ENCODE measurements around the gene HS6ST3.
"Not testable (repeated sequence)": the region's sequence is repeated elsewhere in the genome, so short reads cannot be mapped to it uniquely, and the experiment has no call there.

Gene HS6ST3

DNA sequence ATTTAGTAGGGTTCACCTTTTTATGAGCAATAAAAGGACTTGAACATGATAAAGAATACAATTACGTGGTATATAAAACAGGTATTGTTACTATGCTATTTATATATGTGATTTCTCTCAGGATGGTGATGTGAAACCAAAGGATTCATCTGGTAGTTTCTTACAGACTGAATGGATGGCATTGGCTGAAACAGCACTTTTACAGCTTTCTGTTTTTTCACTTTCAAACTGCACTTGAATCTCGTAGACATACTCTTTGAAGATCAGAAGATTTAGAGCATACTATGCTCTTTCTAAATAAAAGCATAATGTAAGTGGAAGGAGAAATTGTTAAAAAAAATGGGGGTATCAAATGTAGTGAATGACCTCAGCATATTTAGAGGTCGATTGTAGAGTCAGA is 354.8 kb downstream of the HS6ST3 start:
- no peak for DNase-seq (ENCODE audit: low read depth in 2 of 2)

DNA sequence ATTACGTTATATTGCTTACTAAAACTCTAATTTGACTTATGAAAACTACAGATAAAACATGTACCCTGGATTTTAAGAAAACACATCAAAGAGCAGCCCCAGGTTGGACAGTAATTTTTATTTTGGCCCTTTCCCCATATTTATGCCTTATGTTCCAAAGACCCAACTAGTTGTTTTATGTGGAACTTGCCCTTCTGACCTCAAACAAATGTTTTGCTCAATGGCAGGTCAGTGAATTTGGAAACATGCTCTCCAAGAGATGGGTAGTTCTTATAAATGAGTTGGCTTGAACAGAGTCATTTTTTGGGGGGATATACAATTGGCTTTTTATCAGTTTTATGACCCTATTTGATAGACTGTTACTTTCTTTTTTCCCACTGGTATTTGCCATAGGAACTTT is 360.0 kb downstream of the HS6ST3 start:
- DNase-seq (ENCODE audit: low read depth in 2 of 2), result no peak

DNA sequence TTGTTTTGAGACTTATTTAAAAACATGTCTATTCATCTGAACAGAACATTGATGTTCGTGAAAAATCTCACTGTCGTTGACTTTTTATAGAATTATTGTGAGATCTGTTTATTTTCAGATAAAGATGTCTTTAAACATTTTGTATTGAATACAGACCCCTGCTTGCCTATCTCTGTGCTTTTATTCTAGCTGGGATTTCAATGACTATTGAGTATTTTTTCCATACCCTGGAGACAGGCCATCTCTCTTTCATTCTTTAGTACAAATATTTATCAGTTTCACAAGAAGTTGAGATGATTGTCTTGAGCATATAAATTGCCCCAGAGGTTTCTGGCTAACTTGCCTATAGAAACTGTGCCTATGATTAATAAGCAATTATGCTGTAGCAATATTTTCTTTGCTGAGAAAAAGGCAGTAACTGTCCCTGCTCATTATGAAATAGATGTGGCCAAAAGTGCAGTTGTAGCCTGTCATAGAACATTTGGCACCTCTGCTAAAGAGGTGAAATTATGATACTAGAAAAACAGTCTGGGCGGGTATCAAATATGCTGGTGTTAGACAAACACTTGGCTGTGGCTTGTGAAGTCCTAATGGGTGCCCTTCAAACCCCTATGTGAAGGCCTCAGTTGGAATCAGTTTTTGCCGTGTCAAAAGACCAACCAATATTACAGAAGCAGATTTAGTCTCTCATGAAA is 360.6 kb downstream of the HS6ST3 start:
- no peak for DNase-seq (ENCODE audit: low read depth in 2 of 2)

DNA sequence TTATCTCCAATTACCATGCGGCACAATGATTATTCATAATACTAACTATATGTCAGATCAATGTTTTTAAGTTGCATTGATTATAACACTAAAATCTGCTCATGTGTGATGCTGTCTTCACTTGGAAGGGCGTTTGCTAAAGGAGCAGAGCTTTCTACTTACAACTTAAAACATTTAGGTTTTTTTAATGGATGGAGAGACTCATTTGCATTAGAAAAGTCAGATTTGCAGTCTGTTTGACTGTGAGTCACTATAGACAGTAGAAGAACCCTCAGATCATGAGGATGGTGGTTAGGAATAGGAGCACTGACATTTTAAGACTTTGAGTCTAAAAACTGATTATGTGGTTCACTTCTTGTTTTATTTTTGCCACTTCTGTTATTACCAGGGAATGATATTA is 364.6 kb downstream of the HS6ST3 start:
- DNase-seq (ENCODE audit: low read depth in 2 of 2), result no peak

DNA sequence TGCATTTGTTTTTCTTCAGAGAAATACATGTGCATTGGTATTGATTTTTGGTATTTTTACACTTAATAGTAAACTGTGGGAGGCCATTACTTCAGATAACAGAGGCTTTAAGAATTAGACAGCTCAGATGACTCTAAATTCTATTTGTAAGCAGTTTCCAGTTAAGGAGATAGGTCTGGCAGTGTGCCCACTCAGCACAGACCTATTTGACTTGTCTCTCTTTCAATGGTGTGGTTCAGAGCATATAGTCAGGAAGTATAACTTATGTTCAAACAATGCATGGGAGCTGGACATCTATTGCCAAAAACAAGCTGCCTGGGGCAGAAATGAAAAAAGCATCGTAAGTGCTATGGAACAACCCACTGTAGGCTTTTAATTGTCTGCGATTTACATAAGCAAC is 370.7 kb downstream of the HS6ST3 start:
- DNase-seq (ENCODE audit: low read depth in 2 of 2), result no peak

DNA sequence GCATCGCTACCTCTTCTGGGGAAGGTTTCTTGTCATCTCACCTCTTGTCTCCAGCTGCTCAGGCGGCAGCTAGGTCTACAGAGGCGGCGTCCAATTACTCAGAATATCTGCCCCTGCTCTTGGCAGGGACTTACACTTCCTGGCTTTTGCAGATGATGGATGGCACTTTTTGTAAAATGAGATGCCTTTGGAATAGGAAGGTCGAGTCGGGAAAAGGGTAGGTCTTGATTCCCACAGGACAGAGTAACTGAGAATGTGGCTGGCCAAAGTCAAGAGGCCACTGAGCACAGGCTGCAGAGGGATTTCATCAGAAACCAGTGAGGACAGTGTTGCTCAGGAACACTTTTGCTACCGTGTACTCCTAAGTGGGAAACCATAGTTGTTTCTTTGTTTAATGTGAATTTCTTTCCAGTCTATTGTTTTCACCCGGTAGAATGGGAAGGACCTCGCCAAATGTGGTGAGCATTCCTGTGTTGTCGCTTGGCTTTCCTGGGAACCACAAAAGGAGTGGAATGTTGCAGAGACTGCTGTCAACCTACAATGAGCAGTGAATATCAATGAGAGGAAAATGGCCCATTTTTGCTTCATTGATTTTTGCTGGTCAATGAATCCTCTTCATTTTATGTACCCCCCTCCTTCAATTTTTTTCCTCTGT is 383.7 kb downstream of the HS6ST3 start:
- DNase-seq (ENCODE audit: low read depth in 2 of 2), result no peak

DNA sequence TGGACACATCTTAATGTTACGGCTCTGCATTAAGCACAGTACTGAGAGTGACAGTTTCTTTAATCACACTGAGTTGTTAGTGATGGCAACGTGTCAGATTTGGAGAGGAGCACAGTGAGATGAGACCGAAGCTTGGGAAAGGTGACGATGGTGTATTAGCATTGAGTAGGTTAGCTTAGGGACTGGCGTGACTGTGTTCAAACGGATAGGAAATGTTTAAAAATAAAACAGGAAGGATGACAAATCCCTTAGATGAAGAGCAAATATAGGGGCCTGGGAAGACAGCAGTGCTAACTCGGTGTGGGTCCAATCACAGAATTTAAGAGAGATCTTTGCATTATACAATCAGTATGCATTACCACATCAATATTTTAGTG is 384.3 kb downstream of the HS6ST3 start:
- DNase-seq (ENCODE audit: low read depth in 2 of 2), result no peak

DNA sequence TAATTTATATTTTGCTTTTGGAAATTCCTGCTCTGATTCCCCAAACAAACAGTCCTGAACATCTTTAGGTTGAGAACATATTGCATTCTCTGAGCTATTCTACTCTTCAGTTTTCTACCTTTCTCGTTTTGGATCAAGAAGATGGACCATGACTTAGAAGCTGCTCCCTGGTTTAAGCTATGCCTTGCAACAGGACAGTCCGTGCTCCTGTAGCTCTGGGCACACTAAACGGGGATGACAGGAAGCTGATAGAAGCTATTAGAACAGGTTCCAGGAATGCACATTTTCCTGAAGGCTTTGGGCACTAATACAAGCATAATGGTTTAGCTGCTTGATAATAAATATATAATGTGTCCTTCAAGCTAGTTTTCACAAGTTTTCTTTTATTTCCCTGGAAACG is 385.2 kb downstream of the HS6ST3 start:
- DNase-seq (ENCODE audit: low read depth in 2 of 2), result no peak

DNA sequence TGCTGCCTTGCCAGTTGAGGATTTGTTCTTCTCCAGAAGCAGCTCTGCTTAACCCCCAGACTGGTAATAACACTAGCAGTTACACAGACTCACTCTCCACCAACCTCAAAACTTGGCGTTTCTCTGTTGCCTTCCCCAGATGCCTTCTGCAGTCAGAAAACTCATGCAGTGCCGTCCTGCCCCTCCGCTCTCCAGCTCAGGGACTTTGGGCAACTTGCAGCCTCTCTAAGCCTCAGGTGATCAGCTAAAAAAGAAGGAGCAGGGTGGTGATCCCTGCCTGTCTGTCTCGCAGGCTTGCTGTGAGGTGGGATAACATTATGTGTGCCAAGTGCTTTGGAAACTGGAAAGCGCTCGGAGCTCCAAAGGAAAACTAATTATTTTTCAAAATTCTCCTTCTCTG is 391.6 kb downstream of the HS6ST3 start:
- no peak for DNase-seq (ENCODE audit: low read depth in 2 of 2)

DNA sequence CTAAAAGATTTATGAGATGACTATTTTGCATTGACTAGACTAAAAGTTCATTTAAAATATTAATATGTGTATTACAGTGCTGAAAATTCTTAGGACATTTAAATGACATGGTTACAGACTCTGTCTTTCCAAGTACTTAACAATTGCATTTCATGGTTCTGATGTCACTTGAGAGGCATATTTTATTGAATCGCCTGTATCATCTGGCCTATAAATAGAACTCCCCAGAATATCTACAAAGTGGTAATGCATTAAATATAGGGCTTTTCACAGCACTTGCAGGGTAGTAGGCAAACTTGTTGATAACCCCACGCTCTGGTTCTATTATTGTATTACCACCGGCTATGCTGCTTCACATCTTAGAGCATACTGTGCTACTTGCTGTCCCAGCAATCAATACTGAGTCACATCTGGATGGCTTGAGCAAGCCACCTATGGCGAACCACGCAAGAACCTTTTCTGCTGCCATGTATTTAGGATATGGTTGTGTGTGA is 400.6 kb downstream of the HS6ST3 start:
- no peak for DNase-seq (ENCODE audit: low read depth in 2 of 2)

DNA sequence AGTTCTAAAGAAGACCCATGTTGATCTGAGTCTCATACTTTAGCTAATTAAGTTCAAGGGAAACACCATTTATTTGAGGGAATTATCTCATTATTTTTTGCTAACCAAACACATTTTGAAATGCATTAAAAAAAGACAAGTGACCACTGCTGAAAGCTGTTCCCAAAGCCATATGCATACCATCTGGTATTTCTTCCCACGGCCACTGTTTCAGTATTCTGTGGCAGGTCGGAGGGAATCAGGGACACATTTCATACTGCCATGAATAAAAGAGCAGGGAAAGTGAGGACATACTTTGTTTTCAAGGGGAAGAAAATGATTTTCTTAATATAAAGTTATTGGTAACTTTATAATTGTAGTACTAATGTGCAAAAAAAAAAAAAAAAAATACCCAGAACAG is 401.2 kb downstream of the HS6ST3 start:
- DNase-seq (ENCODE audit: low read depth in 2 of 2), result no peak

DNA sequence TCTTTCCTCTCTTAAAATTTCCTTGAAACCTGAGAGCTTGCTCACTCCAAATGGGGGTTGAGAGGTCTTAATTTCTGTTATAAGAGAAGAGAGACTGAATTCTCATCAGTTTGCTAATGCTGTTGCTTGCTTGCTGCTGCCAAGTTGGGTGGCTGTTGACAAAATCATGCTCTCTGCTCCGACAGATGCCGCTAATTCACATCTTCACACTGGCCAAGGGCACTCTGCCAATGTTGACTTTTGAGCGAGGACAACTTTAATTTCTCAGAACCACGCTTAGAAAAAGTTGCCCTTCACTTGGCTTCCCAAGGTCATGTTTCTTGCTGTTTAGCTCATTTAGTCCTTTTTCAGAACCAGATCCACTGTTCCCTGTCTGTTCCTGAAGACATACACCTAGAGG is 402.9 kb downstream of the HS6ST3 start:
- DNase-seq (ENCODE audit: low read depth in 2 of 2), result no peak

DNA sequence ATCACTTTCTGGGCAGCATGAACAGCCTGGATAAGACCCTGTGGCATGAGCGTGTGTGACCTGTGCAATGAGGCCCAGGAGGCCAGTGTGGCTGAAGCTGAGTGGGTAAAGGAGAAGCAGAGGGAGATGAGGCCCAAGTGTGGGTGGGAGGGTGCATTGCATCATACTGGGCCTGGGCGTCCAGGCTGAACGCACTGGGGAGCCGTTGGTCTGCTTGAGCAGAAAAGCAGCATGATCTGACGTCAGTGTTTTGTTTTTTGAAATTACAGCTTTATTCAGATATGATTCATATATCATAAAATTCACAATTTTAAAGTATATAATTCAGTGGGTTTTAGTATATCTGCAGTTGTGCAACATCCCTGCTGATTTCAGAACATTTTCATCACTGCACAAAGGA is 409.7 kb downstream of the HS6ST3 start:
- no peak for DNase-seq (ENCODE audit: low read depth in 2 of 2)

DNA sequence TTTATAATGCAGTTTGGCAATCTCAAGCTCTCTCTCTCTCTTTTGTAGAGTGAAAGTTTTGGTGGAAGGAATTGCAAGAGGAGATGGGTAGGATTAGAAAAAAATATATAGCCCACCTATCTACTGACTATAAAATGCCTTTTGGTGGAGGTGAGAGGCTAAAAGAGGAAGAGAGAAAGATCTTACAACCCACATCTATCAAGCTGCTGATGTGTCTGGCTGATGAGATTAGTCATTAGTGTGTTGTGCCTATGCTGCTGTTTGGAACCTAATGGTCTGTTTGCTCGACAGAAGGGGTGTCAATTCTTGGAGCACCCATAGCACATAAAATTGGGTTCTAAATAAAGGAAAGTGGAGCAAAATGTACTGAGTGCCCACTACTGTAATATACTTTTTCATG is 411.0 kb downstream of the HS6ST3 start:
- DNase-seq (ENCODE audit: low read depth in 2 of 2), result no peak

DNA sequence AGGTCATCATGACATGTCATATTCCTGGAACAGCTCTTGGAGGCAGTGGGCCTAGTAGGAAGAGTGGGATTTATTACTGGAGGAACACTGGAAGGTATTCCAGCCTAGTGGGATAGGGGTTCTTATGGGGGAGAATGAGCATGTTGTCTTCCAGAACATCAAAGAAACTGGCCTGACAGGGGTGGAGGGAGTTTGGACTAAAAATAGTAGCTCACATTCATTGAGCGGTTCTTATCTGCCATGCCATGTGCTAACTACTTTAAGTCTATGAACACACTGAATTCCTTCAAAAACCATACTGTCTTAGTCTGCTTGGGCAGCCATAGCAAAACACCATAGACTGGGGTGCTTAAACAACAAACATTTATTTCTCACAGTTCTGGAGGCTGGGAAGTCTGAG is 413.6 kb downstream of the HS6ST3 start:
- DNase-seq (ENCODE audit: low read depth in 2 of 2), result no peak

DNA sequence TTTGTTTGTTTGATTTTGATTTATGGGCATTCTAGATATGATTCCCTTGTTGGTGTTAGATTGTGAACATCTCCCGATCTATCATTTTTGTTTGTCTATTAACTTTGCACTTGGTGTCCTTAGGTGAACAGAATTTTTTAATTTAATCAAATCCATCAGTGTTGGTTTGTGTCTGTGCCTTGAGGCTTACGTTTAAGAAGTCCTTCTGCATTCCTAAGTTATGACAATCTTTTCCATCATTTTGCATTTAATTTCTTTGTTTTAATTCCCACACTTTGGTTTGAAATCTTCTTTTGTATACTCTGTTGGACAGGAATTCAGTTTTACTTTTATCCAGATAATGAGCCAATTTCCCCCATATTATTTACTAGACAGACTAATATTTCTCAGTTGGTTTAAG is 421.7 kb downstream of the HS6ST3 start:
- no peak for DNase-seq (ENCODE audit: low read depth in 2 of 2)

DNA sequence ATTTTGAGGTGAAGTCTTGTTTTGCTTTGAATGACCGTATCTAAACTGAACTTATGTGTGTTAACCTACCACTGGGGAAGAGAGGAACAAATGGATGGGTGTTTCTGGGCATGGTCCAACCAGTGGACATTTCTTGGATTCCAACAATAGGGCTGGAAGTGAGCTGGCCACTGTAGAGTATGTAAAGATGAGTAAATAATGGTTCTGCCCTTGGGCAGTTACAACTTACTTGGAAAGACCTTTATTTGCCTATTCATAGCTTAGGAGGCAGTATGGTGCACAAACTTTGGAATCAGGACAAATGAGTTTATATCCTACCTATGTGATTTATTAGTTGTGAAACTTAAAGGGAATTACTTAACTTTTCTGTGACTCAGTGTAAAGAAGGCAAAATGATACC is 429.5 kb downstream of the HS6ST3 start:
- no peak for DNase-seq (ENCODE audit: low read depth in 2 of 2)

DNA sequence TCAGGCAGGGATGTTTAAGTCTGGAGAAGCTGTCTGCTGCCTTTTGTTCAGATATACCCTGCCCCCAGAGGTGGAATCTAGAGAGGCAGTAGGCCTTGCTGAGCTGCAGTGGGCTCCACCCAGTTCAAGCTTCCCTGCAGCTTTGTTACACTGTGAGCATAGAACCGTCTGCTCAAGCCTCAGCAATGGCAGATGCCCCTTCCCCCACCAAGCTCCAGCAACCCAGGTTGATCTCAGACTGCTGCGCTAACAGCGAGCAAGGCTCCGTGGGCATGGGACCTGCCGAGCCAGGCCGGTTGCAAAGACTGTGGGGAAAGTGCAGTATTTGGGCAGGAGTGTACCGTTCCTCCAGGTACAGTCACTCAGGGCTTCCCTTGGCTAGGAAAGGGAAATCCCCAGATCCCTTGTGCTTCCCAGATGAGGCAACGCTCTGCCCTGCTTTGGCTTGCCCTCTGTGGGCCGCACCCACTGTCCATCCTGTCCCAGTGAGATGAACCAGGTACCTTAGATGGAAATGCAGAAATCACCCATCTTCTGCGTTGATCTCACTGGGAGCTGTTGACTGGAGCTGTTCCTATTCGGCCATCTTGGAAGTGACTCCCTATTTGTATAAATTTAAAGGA is 434.6 kb downstream of the HS6ST3 start:
- DNase-seq (ENCODE audit: low read depth in 2 of 2), result not testable (repeated sequence)

DNA sequence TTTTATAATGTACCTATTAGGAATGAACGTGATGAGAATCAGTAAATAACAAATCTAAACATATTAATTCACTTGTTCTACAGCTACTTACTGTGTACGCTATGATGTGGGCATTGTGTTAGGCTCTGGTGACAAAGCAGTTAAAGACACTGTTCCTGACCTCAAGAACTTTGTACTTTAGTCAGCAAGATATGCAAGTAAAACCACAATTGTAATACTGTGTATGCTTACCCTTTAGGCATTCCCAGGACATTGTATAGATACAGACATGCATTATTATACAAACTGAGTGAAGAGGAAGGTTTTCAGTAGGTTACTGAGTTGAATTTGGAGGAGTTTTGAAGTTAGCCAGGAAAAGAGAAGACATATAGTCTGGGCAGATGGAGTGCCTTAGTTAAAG is 435.8 kb downstream of the HS6ST3 start:
- DNase-seq (ENCODE audit: low read depth in 2 of 2), result no peak

DNA sequence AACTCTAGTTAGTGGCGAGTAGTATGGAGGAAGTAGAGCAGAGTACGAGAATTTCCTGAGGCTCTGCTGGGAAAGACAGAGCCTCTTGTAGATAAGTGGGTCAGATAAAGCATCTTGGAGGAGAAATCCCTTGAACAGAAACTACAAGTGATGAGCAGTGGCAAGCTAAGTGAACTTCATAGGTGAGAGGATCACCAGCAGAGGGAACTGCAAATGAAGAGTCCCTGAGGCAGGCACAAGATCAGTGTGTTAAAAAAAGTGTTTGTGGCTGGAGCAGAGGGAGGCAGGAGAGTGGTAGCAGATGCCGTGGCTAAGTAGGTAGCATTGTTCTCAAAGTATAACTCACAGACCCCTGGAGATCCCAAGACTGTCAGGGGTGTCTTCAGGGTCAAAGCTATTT is 437.6 kb downstream of the HS6ST3 start:
- no peak for DNase-seq (ENCODE audit: low read depth in 2 of 2)

DNA sequence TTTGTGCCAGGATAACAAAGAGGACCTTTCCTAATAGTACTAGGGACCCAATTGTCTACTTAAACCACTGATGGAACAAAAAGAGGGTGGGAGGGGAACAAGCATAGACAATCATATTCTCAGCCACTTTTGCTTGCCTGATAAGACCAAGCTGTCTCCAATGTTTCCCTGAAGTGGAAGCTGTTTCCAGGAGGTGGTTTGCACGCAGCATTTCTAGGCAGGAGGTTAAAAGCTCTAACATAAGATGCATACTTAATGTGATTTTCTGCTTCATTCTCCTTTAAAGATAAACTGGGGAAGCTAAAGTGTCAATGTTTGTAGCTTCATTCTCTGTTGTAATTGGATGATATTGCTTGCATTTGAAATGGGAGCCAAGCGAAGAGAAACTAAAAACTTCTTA is 442.9 kb downstream of the HS6ST3 start:
- DNase-seq (ENCODE audit: low read depth in 2 of 2), result no peak

DNA sequence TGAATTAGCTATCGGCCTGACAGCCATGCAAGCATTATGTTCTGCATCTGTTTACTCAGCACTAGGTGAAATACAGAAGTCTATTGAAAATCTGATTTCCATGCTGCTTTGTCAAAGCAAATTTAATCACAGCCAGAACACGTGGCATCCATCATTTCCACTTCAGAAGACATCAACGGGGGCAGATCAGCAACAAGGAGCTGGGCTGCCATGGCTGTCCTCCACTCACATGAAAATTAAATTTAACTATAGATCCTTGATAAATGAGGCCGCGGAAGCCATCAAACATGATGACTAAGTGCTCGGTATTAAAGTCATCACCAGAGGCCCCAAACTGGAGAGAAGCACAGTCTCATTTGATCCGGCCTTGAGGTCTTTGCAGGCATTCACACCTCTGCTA is 443.5 kb downstream of the HS6ST3 start:
- DNase-seq (ENCODE audit: low read depth in 2 of 2), result no peak

DNA sequence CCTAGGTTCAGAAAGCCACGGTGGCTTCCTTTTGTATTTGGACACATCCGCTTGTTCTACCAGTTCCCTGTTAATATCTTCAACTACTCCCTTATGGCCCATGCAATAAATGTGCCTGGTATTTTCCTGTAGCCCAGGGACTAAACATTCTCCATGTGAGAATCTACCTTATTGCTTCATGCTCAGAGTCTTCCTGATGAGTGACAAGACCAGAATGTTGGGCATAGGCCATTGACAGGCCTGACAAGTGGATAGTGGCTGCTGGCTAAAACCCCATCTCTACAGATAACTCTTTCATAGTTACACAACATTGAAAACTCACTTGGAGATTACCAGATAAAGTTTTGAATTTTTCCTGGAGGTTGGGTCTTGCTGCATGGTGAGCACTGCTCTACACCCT is 449.9 kb downstream of the HS6ST3 start:
- no peak for DNase-seq (ENCODE audit: low read depth in 2 of 2)

All from stimulated activated CD8-positive, alpha-beta memory T cell treated with anti-CD3 and anti-CD28 coated beads, Interleukin-15, amount 100 ng/mL, for 4 hours (primary cell).